ENCODE results near the gene TMUB1. TPM values are rescaled to one million over a fixed set of nuclear protein-coding genes. Genes with fewer than 3 reads are reported as not detected.

The TMUB1 gene
- total RNA-seq, 2 donors from 2014 or later = 36.3 to 37.9 TPM

DNA sequence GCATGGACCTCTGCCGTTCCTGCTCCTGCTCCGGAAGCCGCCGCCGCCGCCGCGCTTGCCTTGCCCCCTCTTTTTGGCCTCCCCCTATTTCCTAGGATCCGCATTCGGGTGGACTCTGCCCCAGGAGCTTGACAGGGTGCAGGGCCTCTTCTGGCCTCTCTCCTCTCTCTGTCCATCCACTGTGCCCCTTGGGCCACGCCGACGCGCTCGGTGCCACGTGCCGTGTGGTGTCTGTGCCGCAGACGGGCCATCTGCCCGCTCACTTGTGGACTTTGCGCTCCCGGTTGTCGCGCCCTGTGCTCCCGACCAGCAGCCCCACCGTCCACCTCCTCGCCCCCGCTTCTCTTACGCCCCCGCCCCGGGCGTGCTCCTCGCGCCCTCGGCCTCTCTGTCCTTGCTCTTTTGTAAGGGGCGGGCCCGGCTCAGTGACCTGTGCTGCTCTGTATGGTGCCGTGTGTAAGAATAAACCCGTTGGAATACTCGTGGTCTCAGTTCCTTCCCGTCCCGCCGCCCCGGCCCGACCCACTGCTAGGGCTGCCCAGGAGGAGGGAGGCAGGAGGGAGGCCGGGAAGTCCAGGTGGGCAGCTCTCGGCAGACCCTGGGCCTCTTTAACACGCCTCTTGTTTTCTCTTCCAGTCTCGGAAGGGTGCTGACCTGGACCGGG is 40.0 kb upstream of the TMUB1 start:
- intact Hi-C loops (cut with DNase I) = loop anchor here in 1 of 2 donors (5.0 kb wide), 1 partner anchor 49 kb away; no protein-coding TSS in a partner anchor
- DNase-seq (no peak), ATAC-seq (no peak)

DNA sequence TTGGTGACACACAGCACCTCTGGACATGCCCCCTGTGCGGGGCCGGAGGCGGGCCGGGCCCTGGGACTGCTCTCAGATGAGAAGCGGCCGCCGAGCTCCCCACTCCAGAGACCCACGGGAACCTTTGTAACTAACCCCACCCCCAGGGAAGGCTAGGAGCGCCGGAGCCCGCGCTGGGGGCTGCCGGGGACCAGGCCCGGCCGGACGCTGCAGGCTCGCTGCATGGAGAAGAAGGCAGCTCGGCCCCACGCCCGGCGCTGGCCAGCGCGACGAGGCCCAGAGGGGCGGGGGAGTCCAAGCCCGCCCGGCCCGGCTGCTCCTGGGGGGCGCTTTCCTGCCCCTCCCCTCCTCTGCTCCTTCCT is 39.5 kb upstream of the TMUB1 start:
- DNase-seq = no peak
- intact Hi-C loops (cut with DNase I) = loop anchor here in 1 of 2 donors (5.0 kb wide), 1 partner anchor 50 kb away; no protein-coding TSS in a partner anchor
- ATAC-seq = no peak

DNA sequence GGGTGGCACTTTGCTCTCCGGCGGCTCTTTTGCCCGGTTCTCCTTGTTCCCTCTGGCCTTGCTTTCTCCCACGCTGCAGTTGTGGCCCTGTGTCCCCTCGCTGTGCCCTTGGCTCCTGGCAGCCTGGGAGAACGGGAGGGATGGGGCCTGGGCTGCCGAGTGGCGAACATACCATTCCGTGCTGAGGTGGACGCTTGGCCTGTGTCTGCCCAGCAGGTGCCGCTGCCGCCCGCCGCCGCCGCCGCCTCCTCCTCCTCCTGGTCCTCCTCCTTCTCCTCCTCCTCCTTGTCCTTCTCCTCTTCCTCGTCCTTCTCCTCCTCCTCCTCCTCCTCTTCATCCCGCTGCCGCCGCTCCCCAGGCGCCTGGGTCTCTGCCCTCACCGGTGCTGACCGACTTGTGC is 39.0 kb upstream of the TMUB1 start:
- intact Hi-C loops (cut with DNase I) = loop anchor here in 1 of 2 donors (5.0 kb wide), 1 partner anchor 50 kb away; no protein-coding TSS in a partner anchor
- ATAC-seq (no peak), DNase-seq (no peak)

DNA sequence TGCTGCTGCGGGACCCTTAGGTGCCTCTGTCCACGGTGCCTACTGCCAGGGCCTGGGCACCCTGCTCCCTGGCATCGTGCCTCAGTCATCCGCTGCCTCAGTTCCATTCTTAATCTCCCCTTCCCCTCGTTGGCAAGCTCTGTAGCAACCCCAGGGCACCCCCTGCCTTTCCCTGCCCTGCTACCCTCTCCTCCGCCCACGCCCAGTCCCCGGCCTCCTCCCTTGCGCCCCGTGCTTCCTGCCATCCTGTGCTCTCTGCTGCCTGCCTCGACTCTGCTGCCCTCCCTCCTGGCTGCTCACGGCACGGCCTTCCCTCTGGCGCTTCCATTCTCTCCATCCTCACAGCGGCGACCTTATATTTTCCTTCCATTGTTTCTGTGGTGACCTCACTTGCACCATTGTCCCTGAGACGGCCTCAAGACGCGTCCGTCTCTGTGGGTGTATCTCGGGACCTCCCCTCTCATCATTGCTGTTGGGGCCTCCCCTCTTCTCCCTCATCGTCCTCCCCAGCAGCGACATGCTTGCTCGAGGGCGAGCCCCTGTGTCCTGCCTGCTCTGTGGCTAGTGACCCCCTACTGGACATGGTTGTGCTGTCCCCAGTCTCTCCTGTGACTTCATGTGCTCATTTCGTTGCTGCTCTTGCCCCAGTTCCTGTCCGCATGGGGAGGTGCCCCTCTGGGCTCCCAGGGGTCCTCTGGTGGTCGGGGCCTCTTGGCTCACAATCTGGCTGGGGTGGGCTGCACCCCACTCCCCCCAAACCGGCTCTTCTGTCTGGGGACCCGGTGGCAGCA is 38.3 kb upstream of the TMUB1 start:
- DNase-seq = peak; percentile 20
- intact Hi-C loops (cut with DNase I) = loop anchor here (2.0 to 5.0 kb wide), 2 partner anchors 51 to 187 kb away; no protein-coding TSS in a partner anchor

DNA sequence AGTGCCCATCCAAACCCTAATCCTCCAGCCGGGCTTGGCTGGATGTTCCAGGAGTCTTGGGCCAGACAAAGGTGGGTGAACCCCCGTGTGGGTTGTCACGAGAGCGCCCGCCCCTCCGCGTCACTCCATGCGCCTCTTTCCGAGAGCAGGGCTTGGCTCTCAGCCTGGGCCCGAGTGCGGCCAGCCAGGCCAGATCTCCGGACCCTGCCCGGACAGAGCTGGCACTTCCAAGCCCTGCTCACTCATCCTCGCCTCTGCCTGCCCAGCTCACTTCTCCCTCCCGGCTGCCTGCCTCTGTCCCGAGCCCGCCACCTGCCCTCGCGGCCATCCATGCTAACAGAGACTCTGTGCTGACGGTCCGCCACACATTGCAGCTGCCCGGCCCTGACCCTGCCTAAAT is 37.6 kb upstream of the TMUB1 start:
- ATAC-seq = no peak
- intact Hi-C loops (cut with DNase I) = loop anchor here (2.0 to 5.0 kb wide), 2 partner anchors 51 to 188 kb away; no protein-coding TSS in a partner anchor
- DNase-seq = no peak

More for the DNA sequence above, 38.3 kb upstream of the TMUB1 start:
- ATAC-seq = no peak

DNA sequence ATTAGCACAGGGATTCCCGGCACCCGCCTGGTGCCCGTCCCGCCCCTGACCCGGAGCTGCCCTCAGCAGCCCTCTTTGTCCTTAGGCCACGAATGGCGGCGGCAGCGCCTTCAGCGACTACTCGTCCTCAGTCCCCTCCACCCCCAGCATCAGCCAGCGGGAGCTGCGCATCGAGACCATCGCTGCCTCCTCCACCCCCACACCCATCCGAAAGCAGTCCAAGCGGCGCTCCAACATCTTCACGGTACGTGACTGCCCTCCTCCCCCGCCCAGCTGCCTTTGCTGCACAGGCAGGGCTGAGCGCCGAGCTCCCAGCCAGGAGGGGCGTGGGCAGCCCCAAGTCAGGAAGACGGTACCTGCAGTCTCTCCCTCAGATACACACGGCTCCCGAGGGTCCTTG is 36.6 kb upstream of the TMUB1 start:
- ATAC-seq (no peak), DNase-seq (no peak)
- intact Hi-C loops (cut with DNase I) = loop anchor here (2.0 to 5.0 kb wide), 2 partner anchors 52 to 189 kb away; no protein-coding TSS in a partner anchor

DNA sequence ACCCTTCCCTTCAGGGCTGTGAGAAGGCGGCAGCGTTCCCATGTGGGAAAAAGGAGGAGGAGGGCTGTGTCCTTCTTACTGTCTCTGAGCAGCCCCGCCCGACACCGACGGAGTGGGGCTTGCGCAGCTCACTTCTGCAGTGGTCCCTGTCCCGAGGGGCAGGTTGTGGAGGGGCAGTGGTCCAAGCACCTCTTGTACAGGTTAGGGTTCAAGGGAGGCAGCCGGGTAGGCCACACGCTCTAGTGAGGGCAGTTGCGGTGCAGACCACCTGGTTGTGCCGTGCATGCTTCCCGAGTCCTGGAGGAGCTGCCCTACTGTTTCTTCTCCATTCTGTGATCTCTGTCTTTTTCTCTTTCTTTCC is 35.7 kb upstream of the TMUB1 start:
- intact Hi-C loops (cut with DNase I) = no loop called here
- no peak for ATAC-seq
- no peak for DNase-seq

DNA sequence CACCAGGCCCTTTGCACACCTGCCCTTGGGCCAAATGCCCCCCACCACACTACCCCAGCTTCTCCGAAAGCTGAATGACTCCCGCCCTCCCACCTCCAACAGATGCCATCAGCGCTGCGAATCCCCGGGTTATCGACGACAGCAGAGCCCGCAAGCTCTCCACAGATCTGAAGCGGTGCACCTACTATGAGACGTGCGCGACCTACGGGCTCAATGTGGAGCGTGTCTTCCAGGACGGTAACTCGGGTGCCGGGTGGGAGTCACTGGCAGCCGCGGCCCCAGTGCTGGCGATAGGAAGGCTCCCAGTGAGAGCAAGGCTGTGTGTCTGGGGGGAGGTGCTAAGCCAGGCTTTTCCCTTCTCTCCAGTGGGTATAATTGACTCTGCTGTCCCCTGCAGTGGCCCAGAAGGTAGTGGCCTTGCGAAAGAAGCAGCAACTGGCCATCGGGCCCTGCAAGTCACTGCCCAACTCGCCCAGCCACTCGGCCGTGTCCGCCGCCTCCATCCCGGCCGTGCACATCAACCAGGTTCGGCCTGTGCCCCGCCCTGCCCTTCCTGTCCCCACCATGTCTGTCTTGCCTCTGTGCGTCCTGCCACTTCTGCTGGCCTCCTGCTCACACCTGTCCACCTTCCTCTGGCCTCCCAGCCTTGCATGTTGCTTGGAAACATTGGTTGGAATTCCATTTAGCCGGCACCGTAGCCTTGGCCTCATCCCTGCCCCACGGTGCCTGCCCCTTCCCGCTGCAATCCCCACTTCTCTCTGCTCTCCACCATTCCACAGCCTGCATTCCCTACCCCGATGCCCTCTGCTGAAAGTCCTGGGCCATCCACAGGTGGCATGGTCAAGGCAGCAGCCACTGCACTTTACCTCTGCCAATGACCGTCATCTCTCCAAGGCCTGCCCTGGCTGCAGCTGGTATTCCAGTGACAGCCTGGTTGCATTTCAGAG is 35.1 kb upstream of the TMUB1 start:
- no peak for ATAC-seq
- DNase-seq = no peak
- intact Hi-C loops (cut with DNase I) = no loop called here

DNA sequence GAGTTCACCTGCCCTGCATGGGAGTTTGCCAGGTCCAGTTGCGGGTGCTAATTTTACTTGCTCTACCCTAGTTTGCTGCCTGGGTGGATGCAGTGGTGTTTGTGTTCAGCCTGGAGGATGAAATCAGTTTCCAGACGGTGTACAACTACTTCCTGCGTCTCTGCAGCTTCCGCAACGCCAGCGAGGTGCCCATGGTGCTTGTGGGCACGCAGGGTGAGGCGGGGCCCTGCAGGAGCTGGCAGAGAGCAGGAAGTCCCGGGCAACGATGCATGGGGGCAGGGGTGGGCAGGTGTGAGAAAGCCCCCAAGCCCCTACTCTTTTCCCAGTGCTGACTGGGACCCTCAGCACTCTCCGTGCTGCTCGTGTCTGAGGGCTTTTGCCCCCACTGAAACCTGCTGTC is 34.3 kb upstream of the TMUB1 start:
- no peak for ATAC-seq
- intact Hi-C loops (cut with DNase I) = no loop called here

DNA sequence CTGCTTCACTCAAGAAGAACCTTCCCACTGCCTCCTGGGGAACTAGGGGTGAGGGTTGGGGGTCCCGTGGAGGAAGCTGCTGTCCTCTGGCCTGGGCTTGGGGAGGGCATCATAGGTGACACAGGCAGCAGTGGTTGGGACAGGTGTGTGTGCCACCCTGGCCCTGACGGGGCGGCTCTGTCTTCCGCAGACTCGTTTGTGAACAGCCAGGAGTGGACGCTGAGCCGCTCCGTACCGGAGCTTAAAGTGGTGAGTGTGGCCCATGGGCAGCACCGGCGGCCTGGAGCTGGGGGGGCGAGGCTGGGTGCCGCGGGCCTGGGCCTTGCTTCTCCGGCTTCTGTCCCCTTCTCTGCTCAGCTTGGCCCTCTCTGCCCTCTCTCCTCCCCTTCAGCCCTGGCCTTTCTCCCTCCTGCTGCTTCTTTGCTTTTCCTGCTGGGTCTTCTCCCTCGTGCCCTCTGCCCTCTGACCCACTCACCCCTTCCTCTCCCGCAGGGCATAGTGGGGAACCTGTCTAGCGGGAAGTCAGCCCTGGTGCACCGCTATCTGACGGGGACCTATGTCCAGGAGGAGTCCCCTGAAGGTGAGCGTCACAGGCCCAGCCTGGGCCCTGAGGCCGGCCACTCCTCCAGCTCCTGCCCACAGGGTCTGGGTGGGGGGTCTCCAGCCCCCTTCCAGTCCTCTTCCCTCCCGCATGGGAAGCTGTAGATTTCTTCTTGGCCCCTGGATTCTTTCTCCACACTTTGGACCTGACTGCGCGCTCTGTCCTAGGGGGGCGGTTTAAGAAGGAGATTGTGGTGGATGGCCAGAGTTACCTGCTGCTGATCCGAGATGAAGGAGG is 33.5 kb upstream of the TMUB1 start:
- ATAC-seq (no peak), DNase-seq (no peak)
- intact Hi-C loops (cut with DNase I) = no loop called here

More for the DNA sequence above, 34.3 kb upstream of the TMUB1 start:
- peak; percentile 21 for DNase-seq

DNA sequence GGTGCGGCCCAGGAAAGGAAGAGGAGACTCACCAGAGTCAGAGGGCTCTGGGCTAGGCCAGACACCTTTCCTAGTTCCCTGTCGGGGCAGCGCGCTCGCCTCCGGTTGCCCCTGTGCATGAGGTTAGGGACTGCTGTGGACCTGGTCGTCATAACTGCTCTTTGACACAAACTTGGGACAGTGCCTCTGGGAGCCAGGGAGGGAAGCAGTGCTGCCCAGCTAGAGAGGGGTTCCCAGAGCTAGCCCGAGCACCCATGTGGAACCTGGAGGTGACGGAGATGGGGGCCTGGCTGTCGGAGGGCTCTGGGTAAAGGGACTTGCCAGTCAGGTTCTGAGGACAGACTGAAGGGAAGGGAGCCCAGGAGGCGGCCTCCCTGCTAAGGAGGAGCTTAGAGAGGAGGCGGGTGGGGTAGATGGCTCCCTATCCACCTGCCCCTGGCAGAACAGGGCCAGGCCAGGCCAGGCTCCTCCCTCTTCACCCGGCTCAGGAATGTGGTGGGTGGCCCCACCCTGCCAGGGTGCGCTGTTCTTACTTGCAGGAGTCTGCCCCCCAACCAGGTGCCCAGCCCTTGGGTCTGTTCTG is 32.6 kb upstream of the TMUB1 start:
- DNase-seq (peak; percentile 26), ATAC-seq (peak in 1 of 2 donors; percentile 26)
- intact Hi-C loops (cut with DNase I) = no loop called here

DNA sequence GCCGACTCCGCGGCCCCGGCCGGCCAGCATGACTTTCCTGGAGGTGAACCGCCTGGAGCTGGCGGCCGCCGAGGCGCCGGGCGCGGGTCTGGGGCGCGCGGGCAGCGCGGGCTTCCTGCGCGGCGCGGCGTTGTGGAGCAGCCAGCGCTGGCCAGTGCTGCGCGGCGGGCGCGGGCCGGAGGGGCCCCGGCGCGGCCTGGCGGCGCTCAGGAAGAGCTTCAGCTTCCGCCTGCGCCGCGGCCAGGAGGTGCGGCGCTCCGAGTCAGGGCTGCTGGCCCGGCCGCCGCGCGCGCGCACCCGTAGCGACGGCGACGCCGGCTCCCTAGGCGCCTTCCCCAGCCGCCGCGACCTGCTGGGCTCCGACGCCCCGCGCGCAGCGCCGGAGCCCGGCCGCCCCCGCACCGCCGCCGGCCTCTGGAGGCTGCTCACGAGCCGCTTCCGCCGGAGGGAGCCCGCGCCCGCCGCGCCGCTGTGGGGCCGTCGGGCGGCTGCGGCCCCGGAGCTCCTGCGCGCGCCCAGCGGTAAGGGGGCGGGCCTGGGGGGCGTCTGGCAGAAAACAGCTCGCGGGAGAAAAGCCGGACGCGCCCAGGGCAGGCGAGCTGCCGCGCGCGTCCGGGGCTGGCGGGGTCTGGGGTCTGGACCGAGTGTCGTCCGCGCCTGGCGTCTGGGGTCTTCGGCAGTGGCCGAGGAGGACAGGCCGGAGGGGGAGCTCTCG is 32.0 kb upstream of the TMUB1 start:
- intact Hi-C loops (cut with DNase I) = no loop called here
- peak; percentile 35 for DNase-seq
- ATAC-seq = peak; percentile 14 to 51

DNA sequence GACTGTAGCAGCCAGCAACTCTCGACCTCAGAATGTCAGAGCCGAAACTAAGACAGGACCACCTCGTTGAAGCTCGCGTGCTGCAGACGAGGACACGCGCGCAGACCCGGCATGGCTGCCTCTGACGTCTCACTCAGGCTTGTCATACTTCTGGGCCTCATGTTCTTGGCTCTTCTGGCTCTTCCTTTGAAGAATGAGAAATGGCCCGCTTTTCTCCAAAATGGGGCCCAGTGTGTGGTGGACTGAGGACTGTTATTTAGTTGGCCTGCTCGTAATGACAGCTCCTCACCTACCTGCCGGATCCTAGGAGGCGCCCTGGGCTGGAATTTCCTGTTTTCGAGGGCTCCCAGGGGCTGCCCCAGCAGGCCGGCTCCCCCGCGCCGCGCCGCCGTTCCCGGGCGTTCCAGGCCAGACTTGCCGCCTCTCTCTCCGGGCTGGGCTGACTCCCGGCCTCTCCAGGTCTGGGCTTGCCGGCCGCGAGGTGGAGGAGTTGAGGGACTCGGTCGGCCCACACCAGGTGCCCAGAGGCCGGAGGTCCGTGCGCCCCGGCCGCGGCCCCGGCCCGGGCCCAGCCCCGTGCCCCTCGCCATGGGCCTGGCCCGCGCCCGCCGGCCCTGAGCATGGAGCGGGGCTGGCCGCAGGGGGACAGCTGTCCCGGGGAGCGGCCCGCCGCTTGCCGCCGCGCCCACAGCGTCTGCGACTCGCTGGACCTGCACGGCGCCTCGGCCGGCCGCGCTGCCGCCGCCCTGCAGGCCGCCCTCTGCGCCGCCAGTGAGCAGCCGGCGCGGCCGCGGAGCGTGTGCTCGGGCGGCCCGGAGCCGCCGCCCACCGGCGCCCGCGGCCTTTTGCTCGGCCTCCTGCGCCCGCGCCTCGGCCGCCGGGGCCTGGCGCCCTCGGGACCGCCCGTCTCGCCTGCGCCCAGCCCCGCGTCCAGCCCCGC is 31.1 kb upstream of the TMUB1 start:
- intact Hi-C loops (cut with DNase I) = no loop called here

DNA sequence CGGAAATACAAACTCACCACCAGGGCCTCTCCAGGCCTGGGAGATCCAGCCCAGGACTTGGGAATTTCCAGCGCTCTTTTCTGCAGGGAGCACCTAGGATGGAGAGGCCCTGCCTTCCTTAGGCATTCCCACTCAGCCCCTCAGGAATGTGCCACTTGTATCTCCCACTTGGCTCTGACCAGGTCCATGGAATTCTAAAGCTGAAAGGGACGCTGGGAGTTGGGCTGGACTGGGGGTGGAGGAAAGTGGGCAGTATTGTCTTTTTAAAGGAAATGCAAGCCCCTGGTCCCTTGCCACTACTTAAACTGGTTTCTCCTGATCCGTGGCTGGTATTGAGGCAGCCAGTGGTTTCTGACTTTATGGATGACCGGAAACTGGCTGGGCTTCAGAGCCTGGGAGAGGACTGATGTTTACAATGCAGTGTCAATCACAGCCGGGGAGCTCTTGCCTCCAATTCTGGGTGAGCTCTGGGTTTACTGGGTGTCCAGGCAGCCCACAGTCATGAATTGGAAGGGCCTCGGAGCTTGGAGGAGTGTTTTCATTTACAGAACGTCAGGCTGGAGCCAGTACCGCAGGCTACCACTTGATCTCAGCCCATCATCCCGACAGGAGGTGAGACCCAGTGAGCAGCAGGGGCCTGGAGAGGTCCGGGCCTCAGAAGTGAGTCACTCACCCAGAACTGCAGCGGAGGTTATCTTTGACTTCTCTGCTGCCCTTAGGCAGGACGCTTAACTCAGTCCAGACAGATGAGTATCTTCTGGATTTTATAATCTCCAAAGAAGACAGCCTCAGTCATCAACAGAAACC is 30.3 kb upstream of the TMUB1 start:
- ATAC-seq (peak in 1 of 2 donors; percentile 30), DNase-seq (no peak)
- intact Hi-C loops (cut with DNase I) = no loop called here

More for the DNA sequence above, 31.1 kb upstream of the TMUB1 start:
- peak; percentile 27 for DNase-seq
- ATAC-seq = no peak

DNA sequence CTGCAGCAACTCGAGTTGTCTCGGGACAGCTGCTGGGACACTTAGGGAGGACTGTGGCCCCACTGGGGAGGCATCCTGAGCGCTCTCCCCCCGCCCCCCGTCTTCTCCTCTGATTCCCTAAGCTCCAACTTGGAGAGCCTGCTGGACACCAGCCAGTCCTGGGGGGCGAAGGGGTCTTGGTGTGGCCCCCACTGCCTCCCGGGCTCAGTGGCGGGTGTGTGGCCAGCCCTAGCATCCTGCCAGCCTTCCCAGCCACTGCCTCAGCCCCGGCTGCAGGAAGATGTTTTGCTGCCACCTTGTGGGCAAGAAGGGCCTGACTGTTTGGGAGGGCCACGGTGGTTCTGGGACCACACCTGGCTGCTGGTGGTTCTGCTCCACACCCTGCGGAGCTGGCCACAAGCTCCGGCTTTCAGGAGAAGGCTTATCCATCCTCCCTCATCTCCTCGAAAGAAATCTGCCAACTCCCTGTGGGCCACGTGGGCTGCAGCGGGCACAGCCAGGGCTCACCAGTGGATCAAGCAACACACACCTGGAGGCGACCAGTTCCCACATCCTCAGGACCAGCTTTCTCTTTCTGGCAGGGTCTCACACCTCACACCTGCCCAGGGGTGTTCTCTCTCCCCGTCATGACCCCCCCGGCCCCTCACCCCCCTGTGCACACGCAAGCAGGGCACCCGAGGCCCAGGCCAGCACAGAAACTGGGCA is 27.8 kb upstream of the TMUB1 start:
- ATAC-seq (peak; percentile 74 to 78), DNase-seq (peak; percentile 83)
- intact Hi-C loops (cut with DNase I) = loop anchor here in 1 of 2 donors (1.0 kb wide), 1 partner anchor 83 kb away; the partner anchor contains the start of gene ABCB8
